NCI-H526 (cell line): ENCODE measurements around the gene CCDC158.
"Not testable (repeated sequence)": the region's sequence is repeated elsewhere in the genome, so short reads cannot be mapped to it uniquely, and the experiment has no call there.

ENCODE experiments used
- DNase-seq, 2 experiments: peaks; one replicate each; lab custom pipeline; 2025; lab: John Stamatoyannopoulos, UW

Gene CCDC158

DNA sequence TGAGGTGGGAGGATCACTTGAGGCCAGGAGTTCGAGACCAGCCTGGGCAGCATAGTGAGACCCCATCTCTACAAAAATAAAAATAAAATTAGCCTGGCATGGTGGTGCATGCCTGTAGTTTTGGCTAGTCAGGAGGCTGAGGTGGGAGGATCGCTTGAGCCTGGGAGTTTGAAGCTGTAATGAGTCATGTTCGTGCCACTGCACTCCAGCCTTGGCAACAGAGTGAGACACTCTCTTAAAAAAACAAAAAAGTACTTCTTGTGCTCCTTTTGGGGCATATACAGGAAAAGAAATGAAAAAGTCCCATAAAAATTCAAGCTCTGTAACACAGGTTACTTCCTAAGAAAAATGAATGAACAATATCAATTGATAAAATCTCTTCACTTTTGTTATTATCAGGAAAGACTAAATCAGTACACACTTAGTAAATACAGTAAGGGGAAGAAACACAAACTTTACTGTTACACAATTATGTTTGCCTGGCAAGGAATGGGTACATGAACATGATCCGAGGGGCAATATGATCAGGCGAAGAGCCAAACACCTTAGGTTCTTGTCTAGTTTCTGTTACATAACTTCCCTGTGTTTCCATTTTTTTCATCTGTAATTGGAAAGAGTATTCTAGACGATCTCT lies 46.9 kb downstream of the CCDC158 start:
- DNase-seq: no peak

DNA sequence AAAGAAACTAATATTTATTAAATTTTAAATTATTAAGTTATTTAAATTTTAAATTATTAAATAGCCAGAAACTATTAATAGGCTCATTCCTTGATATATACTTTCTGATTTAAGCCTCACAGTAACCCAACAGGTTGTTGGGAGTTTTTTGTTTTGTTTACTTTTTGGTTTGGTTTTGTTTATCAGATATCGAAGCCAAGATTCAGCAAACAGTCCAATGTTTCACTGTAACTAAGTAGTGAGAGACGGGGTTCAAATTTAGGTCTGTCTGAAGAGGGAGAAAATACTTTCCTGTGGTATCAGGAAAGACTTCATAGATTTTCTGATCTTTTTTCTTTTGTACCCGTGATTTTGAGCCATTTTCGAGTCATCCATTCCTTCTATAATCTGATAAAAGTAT lies 54.2 kb downstream of the CCDC158 start:
- no peak for DNase-seq

DNA sequence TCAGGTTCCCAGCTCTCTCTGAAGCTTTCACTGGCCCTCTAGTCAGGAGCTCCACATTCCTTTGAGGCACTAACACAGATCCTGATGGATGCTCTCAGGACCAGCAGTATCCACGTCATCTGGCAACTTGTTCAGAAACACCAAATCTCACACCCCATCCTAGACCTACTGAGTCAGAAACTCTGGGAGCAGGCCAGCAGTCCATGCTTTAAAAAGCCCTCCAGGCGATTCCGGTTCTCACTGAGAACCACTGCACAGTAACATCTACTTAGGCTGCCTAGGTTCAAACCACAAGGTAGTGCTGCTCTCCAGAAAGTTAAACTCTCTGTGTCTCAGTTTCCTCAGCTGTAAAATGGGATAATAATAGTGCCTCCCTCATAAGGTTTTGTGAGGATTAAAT lies 55.3 kb downstream of the CCDC158 start:
- no peak for DNase-seq

DNA sequence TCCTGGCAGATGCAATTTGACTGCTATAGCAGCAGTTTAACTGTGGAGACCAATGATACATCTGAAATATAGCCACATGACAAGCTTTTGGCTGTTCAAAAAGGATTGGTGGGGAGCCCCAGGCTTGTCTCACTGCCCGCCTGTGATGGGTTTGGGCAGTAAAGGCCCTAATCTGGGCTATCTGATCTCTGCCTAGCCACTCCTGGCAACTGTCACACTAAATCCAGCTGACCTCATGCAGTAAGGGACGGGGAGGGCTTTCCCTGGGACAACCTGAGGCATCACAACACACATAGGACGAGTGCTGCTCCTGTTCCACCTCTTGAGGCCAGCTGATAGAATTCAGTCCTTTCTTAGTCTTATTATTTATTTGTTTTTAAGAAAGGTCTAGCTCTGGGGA lies 56.2 kb downstream of the CCDC158 start:
- DNase-seq: no peak

DNA sequence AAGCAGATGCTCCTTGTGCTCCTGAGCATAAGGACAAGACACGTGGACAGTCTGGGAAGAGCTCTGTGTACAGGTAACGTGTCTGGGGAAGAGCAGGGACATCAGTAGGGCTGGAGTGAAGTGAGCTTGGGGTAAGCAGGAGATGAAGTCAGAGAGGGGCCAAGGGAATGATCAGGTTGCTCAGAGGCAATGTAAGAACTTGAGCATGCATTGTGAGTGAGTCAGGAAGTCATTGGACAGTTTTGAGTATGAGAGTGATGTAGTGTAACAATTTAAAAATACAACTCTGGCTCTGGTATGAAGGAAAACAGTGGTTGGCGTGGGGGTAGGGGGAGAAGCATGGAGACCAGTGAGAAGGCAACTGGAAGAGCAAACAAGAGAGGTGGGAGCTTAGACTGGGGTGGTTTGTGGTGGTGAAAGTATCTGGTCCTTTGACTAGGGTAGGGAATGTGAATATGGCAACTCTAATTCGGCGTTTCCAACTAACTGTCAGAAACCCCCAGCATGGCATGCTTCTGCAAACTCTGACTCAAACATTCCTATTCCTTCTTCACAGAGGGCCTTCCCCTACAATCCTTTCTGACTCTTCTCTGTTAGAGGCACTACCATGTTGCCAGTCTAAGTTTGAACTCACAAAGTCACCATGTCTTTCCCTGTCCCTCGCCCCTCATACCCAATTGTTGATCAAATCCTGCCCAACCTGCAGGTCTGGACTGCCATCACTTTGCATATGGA lies 57.2 kb downstream of the CCDC158 start:
- DNase-seq: no peak

DNA sequence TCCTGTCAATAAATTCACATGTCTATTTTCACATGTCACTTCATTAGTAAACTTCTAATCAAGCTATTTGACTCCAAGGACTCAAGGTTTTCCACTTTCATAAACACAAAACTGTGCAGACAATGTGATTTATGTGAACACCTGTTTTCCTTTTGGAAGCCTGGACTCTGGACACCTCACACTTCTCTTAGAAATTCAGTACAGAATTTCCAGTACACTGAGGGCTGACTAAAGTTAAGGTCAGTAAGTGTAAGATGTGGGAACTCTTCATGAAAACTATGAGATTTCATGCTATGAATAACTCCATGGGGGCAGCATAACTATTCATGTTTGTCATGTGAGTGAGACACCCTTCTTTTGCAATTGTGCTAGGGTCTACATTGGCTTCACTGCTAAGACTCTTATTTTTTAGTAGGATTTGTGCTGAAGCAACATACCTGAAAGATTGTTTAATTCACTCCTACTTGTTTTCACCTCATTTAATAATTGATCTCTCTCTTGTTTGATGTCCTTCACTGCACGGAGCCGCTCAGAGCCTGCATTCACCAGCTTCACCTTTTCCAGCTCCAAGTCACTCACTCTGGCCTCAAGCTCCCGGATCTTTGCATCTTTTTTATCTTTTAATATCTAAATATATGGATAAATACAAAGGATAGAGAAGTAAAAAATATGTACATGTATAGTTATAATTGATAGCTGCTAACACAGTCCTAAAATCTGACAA lies 59.1 kb downstream of the CCDC158 start:
- DNase-seq: no peak

DNA sequence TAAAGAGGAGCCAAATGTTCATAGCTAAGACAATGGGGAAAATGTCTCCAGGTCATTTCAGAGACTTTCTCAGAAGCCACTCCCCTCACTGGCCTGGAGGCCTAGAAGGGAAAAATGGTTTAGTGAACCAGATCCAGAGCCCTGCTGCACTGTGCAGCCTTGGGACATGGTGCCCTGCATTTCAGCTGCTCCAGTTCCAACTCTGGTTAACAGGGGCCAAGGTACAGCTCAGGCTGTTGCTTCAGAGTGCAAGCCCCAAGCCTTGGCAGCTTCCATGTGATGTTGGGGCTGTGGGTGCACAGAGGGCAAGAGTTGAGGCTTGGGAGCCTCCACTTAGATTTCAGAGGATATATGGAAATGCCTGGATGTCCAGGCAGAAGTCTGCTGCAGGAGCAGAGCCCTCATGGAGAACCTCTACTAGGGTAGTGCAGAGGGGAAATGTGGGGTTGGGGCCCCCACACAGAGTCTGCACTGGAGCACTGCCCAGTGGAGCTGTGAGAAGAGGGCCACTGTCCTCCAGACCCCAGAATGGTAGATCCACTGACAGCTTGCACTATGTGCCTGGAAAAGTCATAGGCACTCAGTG lies 61.0 kb downstream of the CCDC158 start:
- not testable (repeated sequence) for DNase-seq

DNA sequence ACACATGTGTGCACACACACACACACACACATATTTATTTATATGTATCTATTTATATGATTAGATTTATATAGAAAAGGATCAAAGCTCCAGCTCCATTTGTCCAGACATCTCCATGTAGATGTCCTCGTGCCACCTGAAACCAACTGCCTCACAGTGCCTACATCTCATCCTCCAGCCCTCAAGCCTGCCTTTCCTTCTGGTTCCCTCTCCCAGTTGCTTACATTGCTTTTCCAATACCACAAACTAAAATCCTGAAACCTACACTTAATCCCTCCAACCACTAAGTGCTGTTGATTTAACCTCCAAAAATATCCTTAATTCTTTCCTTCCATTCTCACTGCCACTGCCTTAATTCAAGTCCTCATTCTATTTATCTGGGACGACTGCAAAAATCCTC lies 63.0 kb downstream of the CCDC158 start:
- DNase-seq: no peak

DNA sequence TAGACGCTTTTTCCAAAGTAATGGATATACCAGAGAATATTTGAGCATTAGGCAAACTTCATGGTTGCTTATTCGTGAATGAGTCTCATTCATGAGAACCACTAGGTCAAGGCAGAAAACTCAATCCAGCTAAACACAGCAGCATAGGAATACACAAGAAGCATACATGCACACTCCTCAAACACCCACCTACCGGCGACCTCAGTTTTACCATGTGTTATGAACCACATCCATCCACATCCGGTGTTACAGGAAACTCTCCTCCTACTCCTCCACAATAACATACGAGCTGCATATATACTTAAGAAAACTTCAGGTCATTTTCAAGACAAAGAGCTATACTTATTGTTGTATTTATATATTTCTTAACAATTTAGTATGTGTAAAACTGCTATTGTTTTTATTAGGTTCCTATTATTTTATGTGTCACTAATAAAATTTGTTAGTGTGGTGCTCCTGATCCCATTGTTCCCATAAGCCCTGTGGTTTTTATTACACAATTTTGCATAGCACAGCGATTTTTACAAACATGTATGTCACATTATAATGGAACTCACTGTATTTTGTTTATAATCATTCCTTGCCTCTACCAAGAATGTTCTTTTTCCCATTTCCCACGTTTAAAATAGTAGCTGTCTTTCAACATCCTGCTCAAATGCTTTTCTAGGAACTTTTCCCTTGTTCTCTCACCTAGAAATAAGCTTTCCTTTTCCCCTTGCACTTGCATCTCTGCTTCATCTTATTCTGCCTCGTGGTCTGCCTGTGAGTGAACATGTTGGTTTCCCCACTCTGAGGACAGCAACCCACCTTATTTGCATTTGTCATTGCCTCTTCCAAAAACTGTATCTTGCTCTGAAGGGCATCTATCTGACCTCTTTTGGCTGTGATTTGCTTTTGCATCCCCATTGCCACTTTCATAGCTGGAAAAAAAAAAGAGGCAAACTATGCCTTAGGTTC lies 66.1 kb downstream of the CCDC158 start:
- no peak for DNase-seq

DNA sequence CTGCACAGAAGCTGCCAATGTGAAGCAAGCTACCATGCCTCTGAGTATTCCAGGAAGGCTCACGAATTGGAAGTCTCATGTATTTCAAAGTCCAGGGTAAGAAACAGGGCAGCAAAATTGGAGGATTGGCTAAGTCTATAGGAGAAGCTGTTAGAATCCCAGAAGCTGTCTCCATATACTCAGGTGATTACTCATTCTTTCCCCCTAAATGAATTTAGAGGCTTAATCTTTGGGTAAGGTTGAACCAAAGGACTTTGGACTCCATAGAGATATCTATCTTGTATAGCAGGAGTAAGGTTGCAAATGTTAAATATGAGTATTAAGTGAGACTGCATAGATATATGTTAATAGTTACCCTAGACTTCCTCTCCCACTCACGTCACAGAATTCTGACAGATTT lies 78.1 kb downstream of the CCDC158 start:
- no peak for DNase-seq

DNA sequence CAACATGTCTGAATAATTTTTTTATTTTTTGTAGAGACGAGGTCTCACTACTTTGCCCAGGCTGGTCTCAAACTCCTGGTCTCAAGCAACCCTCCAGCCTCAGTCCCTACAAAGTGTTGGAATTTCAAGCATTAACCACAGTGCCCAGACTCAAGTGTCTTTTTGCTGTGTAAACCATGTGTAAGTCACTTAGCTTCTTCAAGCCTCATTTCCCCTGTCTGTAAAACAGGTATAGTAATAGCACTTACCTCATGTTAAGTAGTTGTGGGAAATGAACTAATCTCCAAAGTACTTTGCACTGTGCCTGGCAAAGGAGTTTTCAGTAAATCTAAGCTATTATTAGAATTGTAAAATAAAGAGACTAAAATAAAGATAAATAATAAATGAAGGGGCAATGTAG lies 78.8 kb downstream of the CCDC158 start:
- no peak for DNase-seq

DNA sequence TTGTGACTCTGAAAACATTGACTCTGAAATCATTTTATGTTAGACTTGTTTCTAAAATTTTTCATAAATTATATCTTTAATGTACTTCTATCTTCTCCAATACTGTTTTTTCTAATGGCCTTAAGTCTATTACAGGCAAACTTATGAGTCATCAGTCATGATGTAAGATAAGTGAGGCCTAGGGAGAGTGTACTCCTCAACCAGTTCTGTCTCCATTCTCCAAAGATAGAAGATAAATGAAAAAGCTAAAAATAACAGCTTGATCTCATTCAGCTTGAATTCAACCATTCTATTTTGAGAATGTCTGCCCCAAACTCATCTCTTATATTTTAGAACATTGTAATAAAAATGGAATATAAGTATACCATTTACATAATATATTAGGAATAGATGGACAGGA lies 79.9 kb downstream of the CCDC158 start:
- DNase-seq: no peak

DNA sequence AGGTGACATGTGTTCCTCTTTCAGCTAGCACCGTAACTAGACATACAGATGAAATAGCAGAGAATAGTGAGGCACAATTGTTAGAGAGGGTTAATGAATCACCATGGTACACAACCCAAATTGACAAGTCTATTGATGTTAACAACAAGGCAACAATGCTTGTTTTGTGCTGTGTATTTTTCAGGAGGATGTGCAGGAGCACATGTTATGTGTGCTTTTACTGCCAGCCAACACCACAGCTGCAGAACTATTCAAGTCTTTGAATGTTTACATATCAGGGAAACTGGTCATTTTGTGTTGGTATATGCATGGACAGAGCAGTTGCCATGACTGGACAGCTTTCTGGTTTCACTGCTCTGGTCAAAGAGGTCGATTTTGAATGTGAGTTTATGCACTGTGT lies 81.6 kb downstream of the CCDC158 start:
- DNase-seq: no peak

DNA sequence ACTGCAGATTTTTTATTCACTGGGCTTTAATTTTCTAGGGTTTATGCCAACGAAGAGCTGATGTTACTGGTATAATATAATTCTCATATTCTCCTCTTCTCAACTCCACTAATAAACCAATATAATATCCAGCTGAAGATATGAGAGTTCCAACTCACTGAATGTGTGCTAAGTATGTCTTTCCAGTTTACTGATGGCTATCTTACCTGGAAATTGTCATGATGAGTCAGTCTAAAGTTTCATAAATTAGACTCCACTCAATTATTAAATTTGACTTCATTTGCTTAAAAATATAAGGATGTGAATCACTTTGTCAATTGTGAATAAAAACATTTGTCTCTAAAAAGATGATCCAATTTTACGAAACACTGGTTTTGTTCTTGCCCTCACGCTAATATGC lies 86.1 kb downstream of the CCDC158 start:
- no peak for DNase-seq

DNA sequence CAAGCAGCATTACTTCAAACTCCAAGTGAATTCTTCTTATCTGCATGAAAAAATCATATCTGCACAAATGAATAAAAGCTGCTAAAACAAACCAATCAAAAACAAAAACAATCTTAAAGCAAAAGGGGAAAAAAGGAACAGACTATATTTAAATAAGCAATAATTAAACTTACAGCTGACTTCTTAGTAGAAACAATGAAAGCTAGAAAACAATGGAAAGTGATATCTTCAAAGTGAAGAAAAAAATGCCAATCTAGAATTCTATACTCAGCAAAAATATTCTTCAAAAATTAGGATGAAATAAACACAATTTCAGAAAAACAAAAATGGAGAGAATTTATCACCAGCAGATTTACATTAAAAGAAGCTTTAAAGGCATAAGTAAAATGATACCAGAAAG lies 94.4 kb downstream of the CCDC158 start:
- DNase-seq: no peak

DNA sequence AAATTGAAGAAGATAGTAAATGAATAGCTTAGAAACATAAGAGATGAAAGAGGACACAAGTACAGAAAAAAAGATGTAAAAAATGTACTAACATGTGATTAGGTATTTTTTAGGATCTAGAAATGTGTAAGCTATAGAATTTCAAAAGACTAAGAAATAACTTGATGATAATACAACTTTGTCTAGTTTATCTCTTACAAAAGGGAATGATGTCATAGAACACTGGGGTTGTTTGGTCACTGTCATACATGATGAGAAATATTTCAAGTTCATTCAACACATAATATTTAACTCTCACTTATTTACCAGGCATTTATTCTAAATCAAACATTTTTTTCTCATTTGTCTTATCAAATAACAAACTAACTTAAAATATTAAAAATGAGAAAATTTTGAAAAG lies 95.9 kb downstream of the CCDC158 start:
- no peak for DNase-seq

DNA sequence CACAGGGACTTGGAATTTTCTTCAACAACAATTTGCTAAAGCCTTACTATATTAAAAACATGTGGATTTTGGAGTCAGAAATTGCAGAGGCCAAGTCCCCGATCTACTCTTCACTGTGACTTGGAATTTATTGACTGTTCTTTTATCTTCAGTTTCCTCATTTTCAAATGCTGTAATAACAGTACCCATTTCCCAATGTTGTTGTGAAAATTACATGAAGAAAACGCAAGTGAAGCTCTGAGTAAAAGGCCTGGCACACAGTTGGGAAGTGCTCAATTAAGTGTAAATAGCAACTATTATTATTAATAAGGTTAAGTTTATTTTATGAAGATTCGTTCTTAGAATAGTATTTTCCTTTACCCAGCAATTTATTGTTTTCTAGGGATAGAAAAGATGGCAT lies 98.7 kb downstream of the CCDC158 start:
- no peak for DNase-seq

DNA sequence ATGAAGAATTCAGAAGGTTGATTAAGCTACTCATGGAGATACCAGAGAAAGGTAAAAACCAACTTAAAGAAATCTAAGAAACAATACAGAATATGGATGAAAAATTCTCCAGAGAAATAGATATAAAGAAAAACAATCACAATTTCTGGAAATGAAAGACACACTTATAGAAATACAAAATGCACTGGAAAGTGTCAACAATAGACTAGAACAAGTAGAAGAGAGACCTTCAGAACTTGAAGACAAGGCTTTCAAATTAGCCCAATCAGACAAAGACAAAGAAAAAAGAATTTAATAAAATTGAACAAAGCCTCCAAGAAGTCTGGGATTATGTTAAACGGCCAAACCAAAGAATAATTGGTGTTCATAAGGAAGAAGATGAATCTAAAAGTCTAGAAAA lies 104.8 kb downstream of the CCDC158 start:
- DNase-seq: no peak

DNA sequence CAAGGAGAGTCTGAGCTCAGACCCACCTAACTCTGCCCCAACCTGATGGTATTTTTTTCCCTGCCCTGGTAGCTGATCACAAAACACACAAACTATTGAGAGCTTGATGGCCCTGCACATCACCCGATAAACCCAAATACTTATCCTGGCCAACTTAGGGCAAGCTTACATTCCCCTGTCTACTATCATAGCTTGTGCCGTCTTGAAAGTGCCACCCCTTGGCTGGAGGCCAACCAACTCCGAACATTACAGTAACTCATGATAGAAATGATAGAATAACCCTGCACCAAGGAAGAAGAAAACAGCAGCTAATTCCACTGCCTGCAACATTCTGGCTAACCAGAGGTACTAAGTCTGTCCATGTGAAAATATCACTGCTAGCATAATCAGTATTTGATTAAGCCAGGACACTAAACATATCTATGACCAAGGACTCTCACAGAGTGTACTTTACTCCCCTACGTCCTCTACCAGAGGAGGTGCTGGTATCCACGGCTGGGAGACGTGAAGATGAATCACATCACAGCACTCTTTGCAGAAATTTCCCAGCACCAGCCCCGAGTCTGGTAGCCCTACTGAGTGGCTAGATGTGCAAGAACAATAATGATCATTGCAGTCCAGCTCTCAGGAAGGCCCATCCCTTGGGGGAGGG lies 105.5 kb downstream of the CCDC158 start:
- no peak for DNase-seq

DNA sequence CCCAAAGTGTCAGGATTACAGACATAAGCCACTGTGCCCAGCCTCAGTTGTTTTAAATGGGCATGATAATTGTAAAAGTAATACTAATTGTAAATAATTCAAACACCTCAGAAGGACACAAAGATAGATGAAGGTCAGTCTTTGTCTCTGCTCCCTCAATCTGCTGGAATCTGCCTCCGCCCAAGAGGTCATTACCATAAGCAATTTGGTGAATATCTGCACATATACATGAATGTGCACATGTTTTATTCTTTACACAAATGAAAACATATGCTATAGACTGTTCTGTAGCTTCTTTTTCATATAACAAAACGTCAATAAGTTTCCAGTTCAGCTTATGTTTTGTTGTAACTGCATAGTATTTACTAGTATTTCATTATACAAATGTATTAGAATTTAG lies 107.4 kb downstream of the CCDC158 start:
- no peak for DNase-seq

DNA sequence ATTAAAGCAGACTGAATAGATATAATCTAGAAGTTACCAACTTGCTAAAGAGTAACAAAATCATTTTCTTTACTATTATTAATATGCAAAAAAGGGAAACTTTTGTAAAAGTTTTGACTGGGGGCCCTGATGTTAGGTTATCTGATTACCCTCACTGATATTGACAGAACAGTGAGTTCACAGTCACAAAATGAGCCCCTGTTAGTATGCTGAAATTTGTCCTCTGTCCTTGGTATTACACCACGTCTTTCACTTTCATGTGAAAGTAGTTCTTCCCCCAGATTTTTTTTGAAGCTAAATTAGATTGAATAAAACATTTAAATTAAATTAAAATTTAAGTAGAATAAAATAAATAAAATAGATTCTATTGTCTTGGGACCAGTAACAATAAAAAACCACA lies 108.5 kb downstream of the CCDC158 start:
- no peak for DNase-seq
